Caki2 (cell line): ENCODE measurements around the gene SPDYE18. TPM values are rescaled to one million over a fixed set of nuclear protein-coding genes. Genes with fewer than 3 reads are reported as not detected.
"Not testable (repeated sequence)": the region's sequence is repeated elsewhere in the genome, so short reads cannot be mapped to it uniquely, and the experiment has no call there.

Source experiments
- DNase-seq: peaks from one replicate; pipeline ENCODE4 v3.0.0-alpha.2; 2015; ENCODE audit warnings: low read depth
- in situ Hi-C: cut with HindIII; loops from 2 replicates; pipeline ENCODE4 v1.10.0; 2016; ENCODE audit warnings: low sequenced_read_pairs, low pct_unique_long_range_greater_than_20kb, mixed read lengths
- total RNA-seq: library from RNA; depleted of rRNA; stranded (reverse); fragments of >200 nt; shearing (Covaris generic); gene quantifications from 2 replicates; pipeline ENCODE4 v1.2.3, GENCODE V29; 2014; ENCODE audit warnings: low replicate concordance; rRNA removed

The SPDYE18 gene
- total RNA-seq, 1 experiment from 2014 or later, result not detected

- DNase-seq, result peak; percentile 94
- in situ Hi-C loops, result not testable (repeated sequence)
Measured at GRCh38 chr7:77010074-77010680, 52.2 kb downstream of the SPDYE18 start.

- in situ Hi-C loops, result not testable (repeated sequence)
Measured at GRCh38 chr7:77008000-77008399, 54.4 kb downstream of the SPDYE18 start.

GRCh38 chr7:77006127-77007110, 55.9 kb downstream of the SPDYE18 start:
- in situ Hi-C loops, result not testable (repeated sequence)

More at GRCh38 chr7:77008000-77008399, 54.4 kb downstream of the SPDYE18 start:
- peak; percentile 93 for DNase-seq

GRCh38 chr7:77005461-77006057, 56.8 kb downstream of the SPDYE18 start:
- DNase-seq, in situ Hi-C loops: not testable (repeated sequence)

More at GRCh38 chr7:77006127-77007110, 55.9 kb downstream of the SPDYE18 start:
- DNase-seq, result not testable (repeated sequence)

- DNase-seq, in situ Hi-C loops: not testable (repeated sequence)
Measured at GRCh38 chr7:77004151-77004550, 58.2 kb downstream of the SPDYE18 start.

GRCh38 chr7:77003241-77003640, 59.1 kb downstream of the SPDYE18 start:
- in situ Hi-C loops, DNase-seq: not testable (repeated sequence)

- DNase-seq, in situ Hi-C loops: not testable (repeated sequence)
Measured at GRCh38 chr7:77002678-77003233, 59.6 kb downstream of the SPDYE18 start.

- in situ Hi-C loops, DNase-seq: not testable (repeated sequence)
Measured at GRCh38 chr7:77002104-77002503, 60.3 kb downstream of the SPDYE18 start.

Other genes starting within 250 kb of the SPDYE18 start
- not detected in 2 replicates for gene SPDYE17, start 30.2 kb downstream of the SPDYE18 start, total RNA-seq
- gene CCDC146, start 60.1 kb upstream of the SPDYE18 start, total RNA-seq, result 0.14 and 3.3 TPM in 2 replicates
- not detected in 2 replicates for gene FGL2, start 137.3 kb upstream of the SPDYE18 start, total RNA-seq